DOHH2 (cell line): ENCODE results near the gene MED12L.

ENCODE experiments used
- H3F3A ChIP-seq: fragments of 200-600 bp; sonication (generic), shearing (Covaris generic); 2 replicates; pipeline ENCODE4 v1.6.0; 2016; ENCODE audit warnings: antibody characterized with exemption, mild to moderate bottlenecking; ENCODE audit not compliant: control insufficient read depth, insufficient read depth
- H3K27ac ChIP-seq: fragments of 200-600 bp; sonication (generic); 2 replicates; pipeline ENCODE4 v1.5.1; 2014; ENCODE audit warnings: low read depth, mild to moderate bottlenecking, low read length, moderate library complexity
- H3K27me3 ChIP-seq: fragments of 200-600 bp; sonication (generic); 2 replicates; pipeline ENCODE4 v1.6.1; 2014; ENCODE audit warnings: mild to moderate bottlenecking, low read length, mixed read lengths; ENCODE audit not compliant: control insufficient read depth
- H3K36me3 ChIP-seq: fragments of 200-600 bp; sonication (generic); 2 replicates; pipeline ENCODE4 v1.6.1; 2014; ENCODE audit warnings: mild to moderate bottlenecking, low read length, moderate library complexity, mixed read lengths; ENCODE audit not compliant: control insufficient read depth
- H3K4me1 ChIP-seq: fragments of 200-600 bp; sonication (generic); 2 replicates; pipeline ENCODE4 v1.6.1; 2014; ENCODE audit warnings: mild to moderate bottlenecking, low read length, mixed read lengths; ENCODE audit not compliant: control insufficient read depth
- H3K4me2 ChIP-seq: fragments of 200-600 bp; sonication (generic); 2 replicates; pipeline ENCODE4 v1.6.0; 2014; ENCODE audit warnings: mild to moderate bottlenecking, low read length, moderate library complexity
- H3K4me3 ChIP-seq: fragments of 200-600 bp; sonication (generic); 2 replicates; pipeline ENCODE4 v1.5.1; 2014; ENCODE audit warnings: mild to moderate bottlenecking, low read length, mixed read lengths
- H3K79me2 ChIP-seq: fragments of 200-600 bp; sonication (generic); 2 replicates; pipeline ENCODE4 v1.6.1; 2014; ENCODE audit warnings: mild to moderate bottlenecking, low read length, mixed read lengths; ENCODE audit not compliant: control insufficient read depth
- H3K9me2 ChIP-seq: fragments of 200-600 bp; sonication (generic); replicated peaks from 2 replicates; pipeline ENCODE4 v1.6.1; 2014; ENCODE audit warnings: mild to moderate bottlenecking, low read length, mixed read lengths; ENCODE audit not compliant: control insufficient read depth
- H3K9me3 ChIP-seq: fragments of 200-600 bp; sonication (generic); 2 replicates; pipeline ENCODE4 v1.6.1; 2014; ENCODE audit warnings: antibody characterized with exemption, low read length, mixed read lengths; ENCODE audit not compliant: control insufficient read depth, insufficient read depth
- H4K20me1 ChIP-seq: fragments of 200-600 bp; sonication (generic); 2 replicates; pipeline ENCODE4 v1.6.0; 2014; ENCODE audit warnings: low read depth, mild to moderate bottlenecking, antibody characterized with exemption, low read length, moderate library complexity; ENCODE audit not compliant: control insufficient read depth, insufficient read depth
- EZH2phosphoT487 ChIP-seq: fragments of 200-600 bp; sonication (generic); IDR thresholded peaks from 2 replicates; pipeline ENCODE4 v1.6.1; 2017; ENCODE audit warnings: borderline replicate concordance, mild to moderate bottlenecking, antibody characterized with exemption, low read length, moderate library complexity, mixed read lengths
- TF ChIP-seq, protein P1 (sequence below): fragments of 200-600 bp; sonication (generic); IDR thresholded peaks from one replicate; pipeline ENCODE4 v1.5.1; 2014; ENCODE audit warnings: antibody characterized with exemption, mild to moderate bottlenecking, low read depth, low read length; ENCODE audit not compliant: poor library complexity, severe bottlenecking

The MED12L gene

GRCh38 chr3:151477591-151478334, 392.3 kb downstream of the MED12L start:
- Histone ChIP-seq H3K4me3 (no peak overlapping the region), H3K79me2 (no peaks in the 10 kb centered on the region), H3K36me3 (no peaks in the 10 kb centered on the region), H3K9me2 (no peaks in the 10 kb centered on the region), H3K9me3 (no peaks in the 10 kb centered on the region), H4K20me1 (no peaks in the 10 kb centered on the region), H3K4me1 (no peaks in the 10 kb centered on the region), H3K4me2 (no peak overlapping the region), H3K27me3 (peaks cover 7% of the 10 kb centered on the region; the same call in 1 of the 2 replicates), H3K27ac (no peak overlapping the region), H3F3A (no peaks in the 10 kb centered on the region)
- TF ChIP-seq EZH2phosphoT487: no peak
- TF ChIP-seq, protein P1, sequence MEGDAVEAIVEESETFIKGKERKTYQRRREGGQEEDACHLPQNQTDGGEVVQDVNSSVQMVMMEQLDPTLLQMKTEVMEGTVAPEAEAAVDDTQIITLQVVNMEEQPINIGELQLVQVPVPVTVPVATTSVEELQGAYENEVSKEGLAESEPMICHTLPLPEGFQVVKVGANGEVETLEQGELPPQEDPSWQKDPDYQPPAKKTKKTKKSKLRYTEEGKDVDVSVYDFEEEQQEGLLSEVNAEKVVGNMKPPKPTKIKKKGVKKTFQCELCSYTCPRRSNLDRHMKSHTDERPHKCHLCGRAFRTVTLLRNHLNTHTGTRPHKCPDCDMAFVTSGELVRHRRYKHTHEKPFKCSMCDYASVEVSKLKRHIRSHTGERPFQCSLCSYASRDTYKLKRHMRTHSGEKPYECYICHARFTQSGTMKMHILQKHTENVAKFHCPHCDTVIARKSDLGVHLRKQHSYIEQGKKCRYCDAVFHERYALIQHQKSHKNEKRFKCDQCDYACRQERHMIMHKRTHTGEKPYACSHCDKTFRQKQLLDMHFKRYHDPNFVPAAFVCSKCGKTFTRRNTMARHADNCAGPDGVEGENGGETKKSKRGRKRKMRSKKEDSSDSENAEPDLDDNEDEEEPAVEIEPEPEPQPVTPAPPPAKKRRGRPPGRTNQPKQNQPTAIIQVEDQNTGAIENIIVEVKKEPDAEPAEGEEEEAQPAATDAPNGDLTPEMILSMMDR: no peak

GRCh38 chr3:151478335-151478697, 392.9 kb downstream of the MED12L start:
- H4K20me1 ChIP-seq: no peaks in the 10 kb centered on the region
- no peak overlapping the region for H3K4me3 ChIP-seq
- H3K27me3 ChIP-seq: peaks cover 7% of the 10 kb centered on the region; the same call in 1 of the 2 replicates
- H3K79me2 ChIP-seq: no peaks in the 10 kb centered on the region
- no peak overlapping the region for H3K4me2 ChIP-seq
- H3K36me3 ChIP-seq: no peaks in the 10 kb centered on the region
- no peaks in the 10 kb centered on the region for H3F3A ChIP-seq
- TF ChIP-seq EZH2phosphoT487: no peak
- TF ChIP-seq, protein P1: no peak
- no peaks in the 10 kb centered on the region for H3K9me2 ChIP-seq
- H3K4me1 ChIP-seq: no peaks in the 10 kb centered on the region
- H3K9me3 ChIP-seq: no peaks in the 10 kb centered on the region
- H3K27ac ChIP-seq: no peak overlapping the region

GRCh38 chr3:151479452-151479851, 394.0 kb downstream of the MED12L start:
- peaks cover 7% of the 10 kb centered on the region; the same call in 1 of the 2 replicates for H3K27me3 ChIP-seq
- no peaks in the 10 kb centered on the region for H3K9me3 ChIP-seq
- H3K79me2 ChIP-seq: no peaks in the 10 kb centered on the region
- no peaks in the 10 kb centered on the region for H3K4me1 ChIP-seq
- no peaks in the 10 kb centered on the region for H3K9me2 ChIP-seq
- H3K4me2 ChIP-seq: no peak overlapping the region
- H3K36me3 ChIP-seq: no peaks in the 10 kb centered on the region
- no peaks in the 10 kb centered on the region for H4K20me1 ChIP-seq
- no peak for TF ChIP-seq EZH2phosphoT487
- TF ChIP-seq, protein P1: no peak
- H3K4me3 ChIP-seq: no peak overlapping the region
- no peak overlapping the region for H3K27ac ChIP-seq
- H3F3A ChIP-seq: no peaks in the 10 kb centered on the region
